ENCODE data around the gene SUGP2.

Gene SUGP2

DNA sequence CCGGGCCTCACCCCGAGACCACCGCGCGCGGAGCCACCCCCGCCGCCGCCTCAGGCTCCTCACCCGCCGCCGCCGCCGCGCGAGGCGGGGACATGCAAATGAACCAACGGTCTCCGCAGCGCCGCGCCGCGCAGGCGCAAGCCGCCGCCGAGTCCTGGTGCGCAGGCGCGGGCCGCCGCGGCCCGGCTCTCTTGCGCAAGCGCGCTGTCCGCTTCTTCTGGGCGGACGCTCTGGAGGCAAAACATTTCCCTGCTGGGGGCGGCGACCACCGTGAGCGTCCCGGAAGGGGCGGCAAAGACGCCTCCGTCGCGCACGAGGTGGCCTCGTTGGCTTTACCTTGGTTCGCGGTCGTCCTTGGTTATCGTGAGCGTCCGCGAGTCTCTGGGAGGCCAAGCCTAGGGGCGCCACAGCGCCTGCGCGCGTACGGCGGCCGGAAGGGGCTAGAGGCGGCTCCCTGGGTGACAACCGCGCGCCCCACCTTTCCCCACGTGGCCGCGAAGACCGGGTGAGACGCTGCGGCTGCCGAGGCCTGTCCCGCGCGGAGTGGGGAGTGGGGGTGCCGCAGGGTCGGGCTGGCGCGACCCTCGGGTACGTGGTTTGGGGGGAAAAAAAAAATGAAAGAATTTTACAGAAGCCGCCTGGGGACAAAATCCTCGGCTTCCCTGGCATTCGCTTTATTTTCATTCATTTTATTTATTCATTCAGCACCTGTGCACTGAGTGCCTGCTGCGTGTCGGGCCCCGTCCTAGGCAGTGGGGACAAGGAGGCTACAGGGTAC is at the start of gene SUGP2, which contains the start of gene ARMC6:
Gene SUGP2, minus strand, starts transcription at position 92 of the 778 bp plus-strand sequence. CDS start 2,446 bp downstream, outside the sequence.
Gene ARMC6, plus strand, starts transcription at position 178 of the 778 bp plus-strand sequence. CDS start 607 bp downstream, outside the sequence.
- DNase-seq, result peak; percentile 87

DNA sequence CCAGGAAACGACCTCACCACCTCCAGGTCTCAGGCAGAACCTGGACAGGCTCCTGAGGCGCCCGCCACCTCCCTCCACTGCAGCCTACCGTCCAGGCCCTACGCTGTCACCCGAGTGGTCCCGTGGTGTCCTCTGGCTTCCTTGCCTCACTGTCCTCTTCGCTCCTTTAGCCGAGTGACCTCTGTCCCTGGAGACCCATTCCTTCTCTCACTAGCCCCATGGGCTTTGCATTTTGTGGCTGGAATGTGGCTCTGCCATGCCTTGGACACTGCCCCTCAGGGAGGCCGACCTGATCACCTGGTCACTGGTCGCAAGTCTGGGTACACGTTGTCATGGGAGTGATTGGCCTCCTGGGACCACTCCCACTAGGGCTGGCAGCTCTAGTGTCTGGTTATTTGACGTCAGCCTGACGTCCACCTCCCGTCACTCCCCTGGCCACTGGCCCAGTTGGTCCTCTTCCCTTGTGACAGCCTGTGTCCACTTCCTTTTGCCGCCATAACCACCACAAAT is 48.4 kb upstream of the SUGP2 start:
- DNase-seq, result no peak

DNA sequence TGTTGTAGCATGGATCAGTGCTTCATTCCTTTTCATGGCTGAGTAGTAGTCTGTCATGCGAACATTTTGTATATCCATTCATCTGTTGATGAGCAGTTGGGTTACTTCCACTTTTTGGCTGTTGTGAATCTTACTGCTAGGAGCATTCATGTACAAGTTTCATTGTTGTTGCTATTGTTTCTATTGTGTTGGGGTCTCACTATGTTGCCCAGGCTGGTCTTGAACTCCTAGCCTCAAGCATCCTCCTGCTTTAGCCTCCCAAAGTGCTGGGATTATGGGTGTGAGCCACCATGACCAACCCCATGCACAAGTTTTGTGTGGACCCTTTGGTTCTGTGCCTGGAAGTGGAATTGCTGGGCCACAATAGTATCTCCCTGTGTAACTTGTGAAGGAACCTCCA is 46.3 kb upstream of the SUGP2 start:
- no peak for DNase-seq

DNA sequence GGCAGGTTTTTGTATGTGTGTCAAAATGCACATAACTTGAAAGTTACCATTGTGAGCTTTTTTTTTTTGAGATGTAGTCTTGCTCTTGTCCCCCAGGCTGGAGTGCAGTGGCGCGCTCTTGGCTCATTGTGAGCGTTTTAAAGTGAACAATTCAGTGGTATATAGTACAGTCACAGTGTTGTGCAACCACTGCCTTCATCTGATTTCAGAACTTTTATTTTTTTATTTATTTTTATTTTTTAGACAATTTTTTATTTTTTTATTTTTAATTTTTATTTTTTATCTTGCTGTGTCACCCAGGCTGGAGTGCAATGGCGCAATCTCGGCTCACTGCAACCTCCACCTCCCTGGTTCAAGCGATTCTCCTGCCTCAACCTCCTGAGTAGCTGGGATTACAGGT is 45.5 kb upstream of the SUGP2 start:
- no peak for DNase-seq

DNA sequence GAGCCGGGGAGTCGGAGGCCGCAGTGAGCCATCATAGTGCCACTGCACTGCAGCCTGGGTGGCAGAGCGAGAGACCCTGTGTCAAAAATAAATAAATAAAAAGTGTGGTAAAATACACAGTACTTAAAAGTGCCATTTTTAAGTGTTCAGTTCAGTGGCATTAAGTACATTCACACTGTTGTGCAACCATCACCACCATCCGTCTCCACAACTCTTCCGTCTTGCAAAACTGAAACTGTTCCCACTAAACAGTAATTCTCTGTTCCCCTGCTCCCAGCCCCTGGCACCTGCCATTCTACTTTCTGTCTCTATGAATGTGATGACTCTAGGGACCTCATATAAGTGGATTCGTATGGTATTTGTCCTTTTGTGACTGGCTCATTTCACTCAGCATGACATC is 43.8 kb upstream of the SUGP2 start:
- DNase-seq, result no peak

DNA sequence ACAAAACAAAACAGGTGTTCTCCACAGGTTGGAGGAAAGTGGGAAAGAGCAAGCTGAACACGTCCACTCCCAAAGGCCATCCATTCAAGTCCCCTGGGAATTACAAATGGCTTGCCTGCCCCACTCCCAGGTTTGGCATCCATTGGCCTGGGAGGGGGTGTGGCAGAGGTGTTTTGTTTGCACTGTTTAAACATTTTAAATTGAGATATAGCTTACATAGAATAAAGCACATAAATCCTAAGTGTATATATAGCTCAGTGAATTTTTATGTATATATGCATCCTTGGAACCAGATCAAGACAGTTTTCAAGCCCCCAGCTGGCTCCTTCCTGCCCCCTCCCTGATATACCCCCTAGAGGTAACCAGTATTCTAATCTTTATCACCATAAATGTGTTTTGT is 43.2 kb upstream of the SUGP2 start:
- no peak for DNase-seq

DNA sequence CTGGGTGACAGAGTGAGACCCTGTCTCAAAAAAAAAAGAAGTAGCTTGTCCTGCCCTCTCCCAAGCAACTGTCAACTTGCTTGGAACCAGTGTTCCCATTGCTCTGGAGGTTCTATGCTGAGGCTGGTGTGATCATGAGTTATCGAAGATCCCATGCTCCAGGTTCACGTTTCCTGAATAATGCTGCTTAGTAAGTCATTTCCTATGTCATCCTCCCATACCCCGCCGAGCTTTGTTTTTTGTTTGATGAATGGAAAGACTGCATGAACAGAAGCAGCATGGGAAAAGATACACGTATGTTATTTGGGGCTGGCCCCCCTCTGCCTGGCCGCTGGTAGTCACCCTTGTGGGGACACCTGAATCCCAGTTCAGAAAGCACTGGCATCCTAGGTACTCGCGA is 41.8 kb upstream of the SUGP2 start:
- DNase-seq, result no peak

DNA sequence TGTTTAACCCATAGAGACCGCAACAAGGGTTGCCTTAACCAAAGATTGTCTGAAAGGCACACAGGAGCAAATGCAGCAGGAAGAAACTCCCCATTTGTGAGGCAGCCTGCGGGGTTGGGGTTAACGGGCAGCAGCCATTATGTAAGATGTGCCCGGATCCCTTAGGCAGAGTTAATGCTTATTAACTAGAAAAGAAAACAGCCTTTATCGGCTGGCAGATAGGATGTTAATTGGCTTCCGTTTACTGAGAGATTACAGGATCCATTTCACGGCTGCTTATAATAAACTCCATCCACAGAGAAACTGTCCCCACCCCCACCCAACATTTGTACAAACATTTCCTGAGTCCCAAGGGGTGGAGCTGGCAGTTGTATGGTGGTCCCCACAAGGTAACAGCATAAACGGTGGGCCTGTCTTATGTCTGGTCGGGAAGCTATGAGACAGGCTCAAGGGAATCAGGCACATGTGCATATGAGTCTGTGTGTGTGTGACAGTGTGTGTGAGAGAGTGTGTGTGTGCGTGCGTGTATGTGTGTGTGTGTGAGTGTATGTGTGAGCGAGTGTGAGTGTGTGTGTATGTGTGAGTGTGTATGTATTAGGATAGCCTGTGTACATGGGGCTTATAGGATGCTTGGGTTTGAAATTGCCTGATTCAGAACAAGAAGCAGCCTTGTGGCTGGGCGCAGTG is 41.0 kb upstream of the SUGP2 start:
- no peak for DNase-seq

DNA sequence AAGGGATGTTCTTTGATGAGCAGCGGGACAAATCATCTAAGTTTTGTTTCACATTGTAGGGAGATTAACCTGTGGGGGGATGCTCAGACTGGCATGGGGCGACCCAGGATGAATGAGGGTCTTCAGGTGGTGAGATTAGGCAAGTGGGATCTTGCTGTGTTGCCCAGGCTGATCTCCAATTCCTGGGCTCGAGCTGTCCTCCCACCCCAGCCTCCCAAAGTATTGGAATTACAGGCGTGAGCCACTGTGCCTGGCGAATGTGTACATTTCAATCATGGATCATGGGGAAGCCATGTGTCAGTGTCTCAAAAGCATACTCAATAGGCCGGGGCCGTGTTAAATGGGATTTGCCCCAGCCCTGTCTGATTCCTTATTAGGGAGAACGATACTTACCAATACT is 38.6 kb upstream of the SUGP2 start:
- no peak for DNase-seq

DNA sequence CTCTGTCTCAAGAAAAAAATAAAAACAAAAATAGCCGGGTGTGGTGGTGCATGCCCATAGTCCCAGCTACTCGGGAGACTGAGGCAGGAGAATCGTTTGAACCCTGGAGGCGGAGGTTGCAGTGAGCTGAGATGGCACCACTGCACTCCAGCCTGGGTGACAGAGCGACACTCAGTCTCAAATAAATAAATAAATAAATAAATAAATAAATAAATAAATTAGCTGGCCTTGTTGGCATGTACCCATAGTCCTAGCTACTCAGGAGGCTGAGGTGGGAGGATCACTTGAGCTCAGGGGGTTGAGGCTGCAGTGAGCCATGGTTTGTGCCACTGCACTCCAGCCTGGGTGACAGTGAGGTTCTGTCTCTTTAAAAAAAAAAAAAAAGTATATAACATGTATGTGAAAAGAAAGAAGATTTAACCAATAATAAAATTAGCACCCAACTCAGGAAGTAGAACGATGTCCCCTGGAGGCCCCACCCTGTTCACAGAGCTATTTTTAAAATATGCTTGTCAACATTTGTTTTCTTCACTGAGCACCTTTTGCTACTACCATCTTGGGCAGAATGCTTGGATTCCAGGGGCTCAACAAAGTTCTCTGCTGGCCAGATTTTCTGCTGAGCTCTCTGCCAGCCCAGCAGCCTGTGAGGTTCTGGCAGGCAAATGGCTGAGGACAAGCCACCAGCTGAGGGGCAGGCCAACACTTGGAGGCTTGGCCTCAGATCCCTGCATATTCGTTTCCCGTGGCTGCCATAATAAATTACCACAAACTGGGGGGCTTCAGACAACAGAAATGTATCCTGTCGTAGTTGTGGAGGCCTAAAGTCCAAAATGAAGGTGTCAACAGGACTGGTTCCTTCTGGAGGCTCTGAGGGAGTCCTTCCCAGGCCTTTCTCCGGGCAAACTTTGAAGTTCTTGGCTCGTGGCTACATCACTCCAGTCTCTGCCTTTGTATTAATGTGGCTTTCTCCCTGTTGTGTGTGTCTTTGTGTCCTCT is 35.6 kb upstream of the SUGP2 start:
- DNase-seq, result peak; percentile 24

DNA sequence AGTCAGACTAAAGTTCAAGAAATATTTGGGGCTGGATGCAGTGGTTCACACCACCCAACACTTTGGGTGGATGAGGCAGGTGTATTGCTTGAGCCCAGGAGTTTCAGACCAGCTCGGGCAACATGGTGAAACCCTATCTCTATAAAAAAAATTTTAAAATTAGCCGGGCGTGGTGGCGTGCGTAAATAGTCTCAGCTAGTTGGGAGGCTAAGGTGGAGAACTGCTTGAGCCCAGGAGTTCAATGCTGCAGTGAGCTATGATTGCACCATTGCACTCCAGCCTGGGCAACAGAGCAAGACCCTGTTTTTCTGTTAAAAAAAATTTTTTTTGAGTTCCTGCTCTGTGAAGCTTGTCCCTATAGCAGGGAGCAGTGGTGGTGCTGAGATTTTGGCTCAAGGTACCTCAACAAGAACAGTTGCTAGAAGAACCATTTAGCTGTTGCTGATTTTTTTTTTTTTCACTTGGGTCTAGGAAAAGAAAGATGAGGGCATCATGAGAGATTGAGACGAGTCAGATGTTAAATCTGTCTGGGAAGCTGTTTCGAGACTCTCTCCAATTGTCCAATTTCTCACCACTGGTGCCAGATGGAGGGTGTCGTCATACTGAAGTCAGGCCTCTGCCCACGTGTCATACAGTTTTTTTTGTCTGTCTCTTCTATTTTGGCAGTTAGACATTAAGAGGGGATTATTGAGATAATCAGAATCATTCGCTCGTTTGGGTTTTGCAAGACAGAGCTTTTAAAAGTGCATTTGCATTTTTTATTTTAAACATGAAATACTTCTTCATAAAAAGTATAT is 34.2 kb upstream of the SUGP2 start:
- DNase-seq, result no peak

DNA sequence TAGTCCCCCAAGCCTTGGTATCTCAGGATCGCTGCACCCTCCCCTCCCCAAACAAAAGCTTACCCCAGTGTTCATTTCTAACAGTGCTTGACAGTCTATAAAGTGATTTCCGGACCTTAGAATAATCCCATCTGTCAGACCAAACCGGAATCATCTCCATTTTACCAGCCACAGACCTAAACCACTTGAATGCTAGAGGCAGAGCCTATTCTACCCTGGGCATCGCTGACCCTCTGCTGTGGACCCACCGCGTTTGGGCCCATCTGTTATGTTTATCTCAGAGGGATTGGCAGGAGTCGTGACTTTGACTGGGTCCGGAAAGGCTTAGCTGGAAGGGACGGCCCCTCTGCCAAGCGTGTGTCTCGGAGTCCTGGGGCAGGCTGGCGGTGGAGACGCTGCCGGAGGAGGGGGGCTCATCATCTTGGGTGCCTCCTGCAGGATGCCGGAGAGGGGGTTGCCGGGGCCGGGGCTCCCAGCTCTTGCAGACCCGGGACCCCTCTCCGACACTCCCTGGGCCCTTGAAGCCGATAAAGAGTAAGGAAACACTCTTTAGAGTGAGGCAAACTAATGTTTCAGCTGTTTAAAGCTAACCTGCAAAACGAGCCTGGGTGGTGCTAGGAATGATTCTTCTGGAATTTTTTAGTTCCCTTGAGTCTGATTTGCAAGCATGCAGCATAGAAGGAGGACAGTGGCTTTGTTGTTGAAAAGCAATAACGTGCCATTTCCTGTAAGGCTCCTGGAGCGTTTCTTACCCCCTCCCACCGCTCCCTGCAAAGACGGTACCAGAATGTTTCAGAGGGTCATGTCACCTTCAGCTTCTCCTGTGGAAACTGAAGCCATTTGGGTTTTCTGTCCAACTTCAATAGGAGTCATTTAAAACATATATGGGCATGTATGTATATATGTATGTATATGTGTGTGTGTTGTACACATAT is 31.8 kb upstream of the SUGP2 start:
- no peak for DNase-seq

DNA sequence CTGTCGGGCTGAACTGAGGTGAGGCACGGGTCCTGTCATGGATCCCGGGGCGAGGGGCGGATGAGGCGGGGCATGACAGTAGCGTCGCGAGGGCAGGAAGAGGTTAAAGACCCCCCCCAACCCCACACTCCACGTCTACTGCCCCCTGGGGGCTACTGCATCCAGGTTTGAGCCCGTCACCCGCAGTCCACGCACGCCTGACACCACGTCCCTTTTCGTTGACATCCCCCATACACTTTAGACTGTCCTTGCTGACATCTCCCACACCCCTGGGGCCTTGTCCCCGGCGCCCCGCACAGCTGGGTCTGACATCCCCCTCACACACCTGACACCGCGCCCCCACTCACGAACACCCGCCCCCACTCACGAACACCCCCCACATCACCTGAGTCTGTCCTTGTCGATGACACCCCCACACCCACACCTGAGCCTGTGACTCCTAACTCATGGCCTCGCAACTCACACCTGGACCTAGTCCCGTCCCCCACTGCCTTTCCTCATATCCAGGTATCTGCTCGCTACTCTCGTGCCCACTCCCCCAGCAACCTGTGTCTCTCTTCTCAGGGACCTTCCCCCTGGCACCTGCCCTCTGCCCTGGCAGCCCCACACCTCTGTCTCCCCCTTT is 30.9 kb upstream of the SUGP2 start:
- DNase-seq, result no peak

DNA sequence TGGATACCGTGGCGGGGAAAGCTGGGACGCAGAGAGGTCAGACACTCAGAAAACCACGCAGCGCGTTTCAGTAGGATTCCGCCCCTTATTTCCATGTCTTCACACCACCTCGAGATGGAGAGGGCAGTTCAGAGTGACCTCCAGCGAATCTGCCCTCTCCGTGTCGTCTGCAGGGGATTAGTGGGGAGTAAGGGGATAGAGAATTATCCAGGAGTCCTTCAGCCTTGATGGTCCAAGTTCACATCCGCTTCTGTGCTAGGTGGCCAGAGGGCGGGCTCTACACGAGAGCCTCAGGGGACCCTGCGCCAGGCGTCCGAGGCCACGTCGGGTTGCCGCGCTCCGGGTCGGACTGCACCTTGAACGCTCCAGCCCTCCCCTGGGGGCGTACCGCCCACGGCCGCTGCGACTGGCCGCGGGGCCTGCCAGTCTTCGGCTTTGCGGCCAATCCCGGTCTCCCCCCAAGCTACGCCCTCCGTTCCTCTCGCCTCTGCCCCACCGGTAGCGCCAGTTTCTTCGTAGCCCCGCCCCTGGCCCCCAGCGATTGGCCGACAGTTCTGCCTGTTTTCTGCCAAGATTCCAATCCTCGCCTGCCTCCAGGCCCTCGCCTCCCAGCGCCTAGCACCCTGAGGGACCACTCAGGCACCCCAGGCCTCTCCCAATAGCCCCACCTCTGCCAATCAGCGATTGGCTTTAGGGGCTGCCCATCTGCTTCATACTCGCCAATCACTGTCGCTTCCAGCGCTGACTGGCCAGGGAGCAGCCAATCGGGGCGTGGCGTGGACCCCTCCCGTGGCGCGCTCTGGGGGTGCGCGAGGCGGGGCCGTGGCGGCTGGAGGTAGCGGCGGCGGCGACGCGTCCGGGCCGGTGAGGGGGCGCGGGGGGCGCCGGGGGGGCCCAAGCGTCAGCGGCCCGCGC is 30.1 kb upstream of the SUGP2 start, which contains the start of gene SLC25A42:
Gene SLC25A42, plus strand, starts transcription at position 812 of the 915 bp plus-strand sequence. CDS start 32,131 bp downstream, outside the sequence.
- peak; percentile 100 for DNase-seq

DNA sequence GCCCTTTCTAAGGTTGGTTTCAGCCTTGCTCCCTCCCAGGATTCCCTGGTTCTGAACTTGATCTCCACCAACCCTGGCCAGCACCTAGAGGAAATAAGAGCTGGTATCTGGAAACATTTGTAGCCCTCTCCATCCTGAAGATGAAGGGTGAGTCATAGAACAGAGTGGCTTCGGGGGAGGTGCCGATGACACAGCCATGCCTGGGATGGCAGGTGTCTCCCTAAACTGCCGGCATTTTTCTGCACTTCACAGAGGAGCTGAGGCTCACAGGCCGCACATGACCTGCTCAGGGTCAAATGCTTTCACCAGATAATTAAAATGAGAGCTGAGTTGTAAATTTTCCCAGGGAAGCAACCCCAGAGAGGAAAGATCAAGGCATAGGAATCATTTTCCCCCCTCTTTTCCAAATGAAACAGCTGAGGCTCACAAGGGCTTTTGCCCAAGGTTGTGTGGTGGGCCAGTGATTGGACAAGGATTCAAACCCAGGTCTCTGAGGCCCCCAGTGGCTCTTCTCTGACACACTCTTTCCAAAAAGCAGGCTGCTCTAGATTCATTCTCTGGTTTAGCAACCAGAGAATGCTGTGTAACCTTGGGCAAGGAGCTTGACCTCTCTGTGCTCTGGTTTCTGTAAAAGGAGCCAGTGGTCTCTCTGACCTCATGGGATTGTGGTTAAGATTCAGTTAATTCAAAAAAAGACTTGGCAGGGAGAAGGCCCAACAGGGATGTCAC is 29.3 kb upstream of the SUGP2 start:
- DNase-seq, result no peak

DNA sequence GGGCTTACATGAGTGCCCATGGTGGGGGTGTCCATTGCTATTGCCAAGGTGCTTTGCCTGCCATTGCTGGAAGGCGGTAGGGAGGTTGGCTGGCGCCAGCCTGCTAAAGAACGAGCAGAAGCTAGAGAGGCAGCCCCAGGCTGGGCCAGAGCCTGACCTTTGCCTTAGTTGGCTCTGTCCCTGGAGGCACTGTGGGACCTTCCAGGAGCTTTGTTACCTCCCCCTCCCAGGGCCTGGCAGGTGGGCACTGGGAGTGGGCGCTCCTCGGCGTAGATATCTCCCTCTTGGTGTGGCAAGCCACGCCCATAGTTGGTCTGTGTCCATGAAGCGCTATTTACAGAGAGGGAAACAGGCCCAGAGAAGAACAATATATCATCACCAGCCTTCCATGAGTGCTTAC is 28.2 kb upstream of the SUGP2 start:
- peak; percentile 35 for DNase-seq

DNA sequence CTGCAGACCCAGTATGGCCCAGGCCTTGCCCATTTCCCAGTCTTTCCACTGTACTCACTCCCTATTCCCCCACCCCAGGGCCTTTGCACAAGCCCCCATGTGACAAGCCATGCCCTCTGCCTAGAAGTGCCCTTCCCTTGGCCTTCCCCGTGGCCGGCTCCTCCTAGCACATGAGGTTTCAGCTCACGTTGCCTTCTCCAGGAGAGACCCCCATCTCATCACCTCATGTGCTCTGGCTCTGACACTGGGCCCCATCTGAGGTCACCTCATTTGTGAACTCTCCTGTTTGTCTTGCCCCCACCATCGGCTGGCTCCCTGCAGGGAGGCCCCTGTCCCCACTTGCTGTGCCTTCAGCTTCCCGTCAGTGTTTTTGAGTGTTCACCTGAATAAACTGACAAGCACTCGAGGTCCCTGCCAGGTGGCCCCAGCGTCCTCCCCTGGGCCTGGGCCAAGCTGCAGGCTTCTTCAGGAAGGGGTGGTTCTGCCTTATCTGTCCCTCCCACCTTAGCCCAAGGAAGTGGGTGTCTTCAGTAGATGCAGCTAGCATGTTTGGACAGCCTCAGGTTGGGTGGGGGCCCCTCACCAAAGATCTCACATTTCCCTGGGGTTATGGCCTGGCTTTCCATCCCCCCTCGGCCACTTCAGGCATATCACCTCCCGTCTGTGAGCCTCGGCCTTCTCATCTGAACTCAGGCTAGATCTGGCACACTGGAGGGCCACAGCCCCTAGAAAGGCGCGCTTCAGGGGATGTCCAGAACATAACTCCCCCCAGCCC is 26.7 kb upstream of the SUGP2 start:
- DNase-seq, result no peak
